Spleen (tissue), 11 donors: Measurements from ENCODE around the gene L2HGDH. TPM values are rescaled to one million over a fixed set of nuclear protein-coding genes. Genes with fewer than 3 reads are reported as not detected.

Source experiments
- DNase-seq: peaks from one replicate; pipeline ENCODE4 v3.0.0-alpha.2; 2020
- H3K27ac ChIP-seq, 8 donors: fragments of 200-600 bp; sonication (generic) in 7 of 8; 1 replicate in 4 of 8; 2 replicates in 4 of 8; pipeline versions ENCODE4 v1.5.0 to v1.8.0; 2016 to 2021; ENCODE audit warnings: inconsistent platforms in 4 of 8, mild to moderate bottlenecking in 4 of 8, moderate library complexity in 1 of 8
- H3K27me3 ChIP-seq, 7 donors: fragments of 200-600 bp; sonication (generic) in 6 of 7; replicated peaks in 1 of 7; 1 replicate in 4 of 7; 2 replicates in 3 of 7; pipeline versions ENCODE4 v1.5.0 to v1.8.0; 2016 to 2021; ENCODE audit warnings: inconsistent platforms in 3 of 7, mild to moderate bottlenecking in 1 of 7
- H3K36me3 ChIP-seq, 6 donors: fragments of 200-600 bp; sonication (generic) in 5 of 6; 1 replicate in 4 of 6; 2 replicates in 2 of 6; pipeline versions ENCODE4 v1.5.0 to v1.8.0; 2016 to 2021; ENCODE audit warnings: inconsistent platforms in 2 of 6
- H3K4me1 ChIP-seq, 6 donors: fragments of 200-600 bp; sonication (generic) in 5 of 6; 1 replicate in 3 of 6; 2 replicates in 3 of 6; pipeline versions ENCODE4 v1.5.0 to v1.8.0; 2016 to 2021; ENCODE audit warnings: inconsistent platforms in 3 of 6
- H3K4me3 ChIP-seq, 8 donors: fragments of 200-600 bp; sonication (generic) in 7 of 8; 1 replicate in 4 of 8; 2 replicates in 4 of 8; pipeline versions ENCODE4 v1.5.0 to v1.8.0; 2016 to 2021; ENCODE audit warnings: inconsistent platforms in 4 of 8, mild to moderate bottlenecking in 4 of 8, moderate library complexity in 2 of 8
- H3K9me3 ChIP-seq, 8 donors: fragments of 200-600 bp; sonication (generic) in 7 of 8; 1 replicate in 4 of 8; 2 replicates in 4 of 8; pipeline versions ENCODE4 v1.5.0 to v1.8.0; 2016 to 2021; ENCODE audit warnings: inconsistent platforms in 4 of 8
- POLR2A ChIP-seq, 3 donors: fragments of 450-650 bp; IDR thresholded peaks; one replicate each; pipeline ENCODE4 v1.5.1; 2017; ENCODE audit warnings: antibody characterized with exemption in 3 of 3, mild to moderate bottlenecking in 1 of 3
- POLR2AphosphoS5 ChIP-seq, 3 donors: sonication (generic); formaldehyde crosslinking; IDR thresholded peaks; one replicate each; pipeline ENCODE4 v1.5.1; 2017; ENCODE audit warnings: antibody characterized with exemption in 3 of 3
- WGBS, 5 donors: extraction: QIAGEN DNeasy Blood & Tissue Kit in 3 of 5; methylation state at CpG; one replicate each; pipeline versions ENCODE4 v1.1.5 to v1.1.7; 2013 to 2018; 5-methylcytosine and 5-hydroxymethylcytosine counted together
- intact Hi-C: fragments of 100-400 bp; cut with DNase I; formaldehyde crosslinking; loops from one replicate; pipeline ENCODE4 v1.15.0; 2023; ENCODE audit warnings: low total_unique reads
- polyA plus RNA-seq, 3 donors: library from polyadenylated mRNA; stranded (reverse); fragments of 200-250 nt; gene quantifications; one replicate each; pipeline ENCODE4 v1.2.1, GENCODE V29; 2013
- total RNA-seq, 7 donors: library from RNA; depleted of rRNA in 3 of 7; stranded (reverse); fragments of >200 nt in 3 of 7; fragmentation: NEBNext Ultra II Directional in 4 of 7; extraction: Animal tissue kit (Norgen Biotek cat#: 25700) in 4 of 7; gene quantifications; one replicate each; pipeline versions ENCODE4 v1.1.0 to v1.2.1, GENCODE V29; 2016 to 2021
- TF ChIP-seq, protein P1 (sequence below), 11 experiments: fragments of 200-600 bp in 7 of 11; fragments of 450-650 bp in 4 of 11; sonication (generic) in 4 of 11; IDR thresholded peaks in 8 of 11; conservative IDR thresholded peaks in 3 of 11; 1 replicate in 7 of 11; 2 replicates in 4 of 11; pipeline versions ENCODE4 v1.4.0 to v1.8.0; 2016 to 2021; ENCODE audit warnings: antibody characterized with exemption in 11 of 11, inconsistent platforms in 4 of 11, mild to moderate bottlenecking in 1 of 11
- donor health status: healthy with polysubstance abuse.
- donor health status: DM: no; HTN: no; CAD: no; lungs with moderate emphysema.
- donor health status: DM: no; HTN: no; CAD: no.
- donor health status: Bipolar disorder and iron deficiency.
- donor health status: healthy.
- donor health status: DM: no; HTN: no; CAD: no.
- donor health status: DM: yes; HTN: yes; CAD: no.

Gene L2HGDH
- total and polyA plus RNA-seq, 10 donors, result 0.72 to 4.9 (median 3.3) TPM

DNA sequence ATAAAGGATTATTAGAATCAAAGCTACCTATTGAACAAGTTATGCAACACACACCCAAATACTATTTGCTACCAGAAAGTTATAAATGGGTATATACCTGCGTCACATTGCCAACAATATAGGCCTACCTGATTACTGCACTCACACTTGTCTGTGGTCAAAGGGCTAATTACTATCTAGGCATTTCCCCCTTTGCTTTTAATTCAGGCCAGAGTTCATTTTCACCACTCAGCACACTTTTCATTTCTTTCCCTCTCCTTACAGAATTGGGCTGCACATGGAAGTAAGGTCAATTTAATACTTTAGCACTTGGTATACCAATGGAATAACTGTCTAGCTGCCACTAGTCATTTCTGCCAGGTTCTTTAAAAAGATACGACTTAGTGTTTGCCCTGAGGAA is 82.3 kb downstream of the L2HGDH start:
- peak overlapping the region; percentile 86 to 100 (median 99) for H3K27ac ChIP-seq
- H3K4me3 ChIP-seq, result peak overlapping the region; percentile 67 to 74 (median 68)
- peaks cover 4 to 76% (median 58%) of the 10 kb centered on the region in 6 donors for H3K4me1 ChIP-seq
- intact Hi-C loops, result no loop called here
- no peaks in the 10 kb centered on the region for H3K9me3 ChIP-seq
- H3K27me3 ChIP-seq, result no peaks in the 10 kb centered on the region
- TF ChIP-seq POLR2AphosphoS5 (IDR thresholded peaks at IDR 0.05) (no peak), POLR2A (IDR thresholded peaks at IDR 0.05) (no peak)
- TF ChIP-seq, protein P1, sequence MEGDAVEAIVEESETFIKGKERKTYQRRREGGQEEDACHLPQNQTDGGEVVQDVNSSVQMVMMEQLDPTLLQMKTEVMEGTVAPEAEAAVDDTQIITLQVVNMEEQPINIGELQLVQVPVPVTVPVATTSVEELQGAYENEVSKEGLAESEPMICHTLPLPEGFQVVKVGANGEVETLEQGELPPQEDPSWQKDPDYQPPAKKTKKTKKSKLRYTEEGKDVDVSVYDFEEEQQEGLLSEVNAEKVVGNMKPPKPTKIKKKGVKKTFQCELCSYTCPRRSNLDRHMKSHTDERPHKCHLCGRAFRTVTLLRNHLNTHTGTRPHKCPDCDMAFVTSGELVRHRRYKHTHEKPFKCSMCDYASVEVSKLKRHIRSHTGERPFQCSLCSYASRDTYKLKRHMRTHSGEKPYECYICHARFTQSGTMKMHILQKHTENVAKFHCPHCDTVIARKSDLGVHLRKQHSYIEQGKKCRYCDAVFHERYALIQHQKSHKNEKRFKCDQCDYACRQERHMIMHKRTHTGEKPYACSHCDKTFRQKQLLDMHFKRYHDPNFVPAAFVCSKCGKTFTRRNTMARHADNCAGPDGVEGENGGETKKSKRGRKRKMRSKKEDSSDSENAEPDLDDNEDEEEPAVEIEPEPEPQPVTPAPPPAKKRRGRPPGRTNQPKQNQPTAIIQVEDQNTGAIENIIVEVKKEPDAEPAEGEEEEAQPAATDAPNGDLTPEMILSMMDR (IDR thresholded peaks at IDR 0.05 in 8 of 11, conservative IDR thresholded peaks at IDR 0.05 in 3 of 11), result no peak
- no peaks in the 10 kb centered on the region for H3K36me3 ChIP-seq
- no peak for DNase-seq
- 32 to 48% (median 40%) methylated on average over 2 of the region's 2 CpGs for WGBS, 5 donors

DNA sequence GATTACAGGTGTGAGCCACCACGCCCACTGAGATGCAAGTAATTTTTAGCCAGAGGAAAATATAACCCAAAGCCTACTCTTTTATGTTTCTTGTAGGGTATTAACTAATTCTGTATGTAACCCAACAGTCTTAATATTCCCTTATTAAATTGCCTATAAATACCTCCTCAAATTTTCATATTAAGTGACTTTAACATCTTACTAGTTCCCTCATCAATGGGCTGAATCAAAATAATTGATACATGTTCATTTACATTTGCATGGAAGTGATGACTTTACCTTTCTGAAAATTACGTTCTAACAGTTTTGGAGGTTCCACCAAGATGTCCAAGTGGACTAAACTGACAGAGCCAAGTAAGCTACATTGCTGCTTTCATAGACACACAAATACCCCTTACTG is 83.7 kb downstream of the L2HGDH start:
- Histone ChIP-seq H3K4me1 (peaks cover 4 to 85% (median 60%) of the 10 kb centered on the region in 6 donors), H3K27ac (no peak overlapping the region), H3K27me3 (no peaks in the 10 kb centered on the region), H3K4me3 (no peak overlapping the region), H3K9me3 (no peaks in the 10 kb centered on the region), H3K36me3 (no peaks in the 10 kb centered on the region)
- WGBS, 5 donors, result 97 to 100% (median 98%) methylated on average over 2 of the region's 2 CpGs
- no peak for DNase-seq
- intact Hi-C loops, result no loop called here
- TF ChIP-seq, protein P1 (IDR thresholded peaks at IDR 0.05 in 8 of 11, conservative IDR thresholded peaks at IDR 0.05 in 3 of 11), result no peak
- TF ChIP-seq POLR2A (IDR thresholded peaks at IDR 0.05) (no peak), POLR2AphosphoS5 (IDR thresholded peaks at IDR 0.05) (no peak)

DNA sequence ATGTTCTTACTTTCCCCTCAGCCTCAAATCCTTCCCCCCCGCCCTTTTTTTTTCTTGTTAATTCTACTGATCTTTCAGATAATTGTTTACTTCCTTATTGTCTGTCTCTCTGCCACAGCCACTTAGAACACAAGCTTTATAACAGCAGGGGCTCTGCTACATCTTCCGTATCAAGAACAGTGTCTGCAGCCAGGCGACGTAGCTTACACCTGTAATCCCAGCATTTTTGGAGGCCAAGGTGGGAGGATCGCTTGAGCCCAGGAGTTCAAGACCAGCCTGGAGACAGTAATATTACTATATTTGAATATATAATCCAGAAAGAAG is 86.1 kb downstream of the L2HGDH start:
- intact Hi-C loops, result no loop called here
- peak overlapping the region in 1 of 8 donors; percentile 23 for H3K4me3 ChIP-seq
- peak overlapping the region in 7 of 8 donors; percentile 22 to 66 (median 59) for H3K27ac ChIP-seq
- WGBS, 5 donors, result 55 to 65% (median 56%) methylated on average over 5 of the region's 5 CpGs
- no peaks in the 10 kb centered on the region for H3K36me3 ChIP-seq
- TF ChIP-seq POLR2A (IDR thresholded peaks at IDR 0.05), result no peak
- TF ChIP-seq, protein P1 (IDR thresholded peaks at IDR 0.05 in 8 of 11, conservative IDR thresholded peaks at IDR 0.05 in 3 of 11), result no peak
- TF ChIP-seq POLR2AphosphoS5 (IDR thresholded peaks at IDR 0.05), result no peak
- H3K4me1 ChIP-seq, result peaks cover 4 to 94% (median 63%) of the 10 kb centered on the region in 6 donors
- no peak for DNase-seq
- no peaks in the 10 kb centered on the region for H3K9me3 ChIP-seq
- H3K27me3 ChIP-seq, result no peaks in the 10 kb centered on the region

DNA sequence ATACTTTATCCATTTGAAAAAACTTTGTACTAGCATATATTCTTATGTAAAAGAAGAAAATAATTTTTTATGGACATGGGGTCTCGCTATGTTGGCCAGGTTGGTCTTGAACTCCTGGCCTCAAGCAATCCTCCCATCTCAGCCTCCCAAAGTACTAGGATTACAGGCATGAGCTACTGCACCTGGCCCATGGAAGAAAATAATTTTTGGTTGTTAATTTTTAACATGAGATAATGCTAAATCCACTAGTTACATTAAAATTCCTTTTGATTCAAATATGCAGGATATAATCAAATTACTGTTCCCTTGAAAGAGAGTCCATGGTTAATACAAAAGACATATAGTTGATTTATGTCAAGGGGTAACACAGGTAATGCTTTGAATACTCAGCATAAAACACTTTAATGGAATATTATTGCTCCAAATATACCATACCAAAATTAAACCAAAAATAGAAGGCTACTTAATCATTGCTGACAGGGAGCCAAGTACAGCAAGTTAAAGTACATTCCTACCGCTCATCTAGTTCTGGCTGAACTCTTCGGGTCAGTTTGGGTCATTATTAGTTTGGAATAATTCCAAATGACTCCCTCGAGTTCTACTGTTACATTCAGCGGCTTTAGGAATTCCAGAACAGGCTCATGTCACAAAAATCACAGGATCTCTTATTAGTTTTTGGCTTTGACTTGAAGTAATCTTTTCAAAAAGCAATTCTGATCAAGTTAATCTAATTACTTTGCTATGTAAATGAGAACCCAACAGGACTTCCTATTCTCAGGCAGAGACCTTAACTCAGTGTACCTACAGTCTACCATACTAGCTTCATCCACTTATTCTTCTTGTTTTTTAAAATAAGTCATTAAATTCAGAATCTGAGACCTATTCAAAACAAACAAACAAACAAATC is 86.7 kb downstream of the L2HGDH start:
- no peaks in the 10 kb centered on the region for H3K27me3 ChIP-seq
- no peak for TF ChIP-seq POLR2AphosphoS5 (IDR thresholded peaks at IDR 0.05)
- TF ChIP-seq, protein P1 (IDR thresholded peaks at IDR 0.05 in 8 of 11, conservative IDR thresholded peaks at IDR 0.05 in 3 of 11), result no peak
- TF ChIP-seq POLR2A (IDR thresholded peaks at IDR 0.05), result no peak
- no peaks in the 10 kb centered on the region for H3K9me3 ChIP-seq
- peak overlapping the region in 7 of 8 donors; percentile 22 to 66 (median 59) for H3K27ac ChIP-seq
- H3K36me3 ChIP-seq, result no peaks in the 10 kb centered on the region
- WGBS, 5 donors, result 63 to 74% (median 70%) methylated on average over 5 of the region's 5 CpGs
- H3K4me3 ChIP-seq, result peak overlapping the region in 1 of 8 donors; percentile 23
- H3K4me1 ChIP-seq, result peaks cover 4 to 97% (median 63%) of the 10 kb centered on the region in 6 donors
- no peak for DNase-seq
- intact Hi-C loops, result no loop called here
